DND-41 (cell line): Measurements from ENCODE around the gene MBD4.
"Not testable (repeated sequence)": the region's sequence is repeated elsewhere in the genome, so short reads cannot be mapped to it uniquely, and the experiment has no call there.

Experiments used
- ATAC-seq: fragments of 200-7000 bp; cut with Tn5 transposase; 3 replicates; pipeline ENCODE4 v1.9.1; 2021; ENCODE audit warnings: low read depth; ENCODE audit not compliant: insufficient read depth
- DNase-seq: peaks from one replicate; pipeline ENCODE4 v3.0.0-alpha.2; 2020
- H2AFZ ChIP-seq: 2 replicates; pipeline ENCODE4 v1.6.0; 2012; ENCODE audit warnings: low read depth, low read length
- H3K27ac ChIP-seq: 2 replicates; pipeline ENCODE4 v1.5.1; 2012; ENCODE audit warnings: low read length, inconsistent platforms
- H3K27me3 ChIP-seq: fragments of 200-600 bp; sonication (generic); 2 replicates; pipeline ENCODE4 v1.6.0; 2012; ENCODE audit warnings: low read length, mild to moderate bottlenecking, inconsistent platforms; ENCODE audit not compliant: insufficient read depth, poor library complexity
- H3K36me3 ChIP-seq: 2 replicates; pipeline ENCODE4 v1.5.1; 2012; ENCODE audit warnings: low read length, inconsistent platforms; ENCODE audit not compliant: insufficient read depth
- H3K4me1 ChIP-seq: 2 replicates; pipeline ENCODE4 v1.5.1; 2012; ENCODE audit warnings: mild to moderate bottlenecking, low read length; ENCODE audit not compliant: insufficient read depth
- H3K4me2 ChIP-seq: 2 replicates; pipeline ENCODE4 v1.6.0; 2012; ENCODE audit warnings: mild to moderate bottlenecking, moderate library complexity, low read length, inconsistent platforms; ENCODE audit not compliant: insufficient read depth
- H3K4me3 ChIP-seq, 2 experiments: fragments of 200-600 bp in 1 of 2; shearing (Covaris generic) in 1 of 2; 2 replicates each; pipeline ENCODE4 v1.5.1; 2012 to 2016; ENCODE audit warnings: inconsistent platforms in 2 of 2, low read length in 2 of 2, mild to moderate bottlenecking in 2 of 2, low read depth in 1 of 2, moderate library complexity in 1 of 2
- H3K79me2 ChIP-seq: 2 replicates; pipeline ENCODE4 v1.6.0; 2012; ENCODE audit warnings: low read length, inconsistent platforms; ENCODE audit not compliant: insufficient read depth
- H3K9ac ChIP-seq: 2 replicates; pipeline ENCODE4 v1.6.0; 2012; ENCODE audit warnings: low read depth, mild to moderate bottlenecking, inconsistent platforms, low read length, moderate library complexity
- H3K9me3 ChIP-seq: 2 replicates; pipeline ENCODE4 v1.5.1; 2012; ENCODE audit warnings: low read length, moderate library complexity, mild to moderate bottlenecking, inconsistent platforms; ENCODE audit not compliant: insufficient read depth, severe bottlenecking
- H4K20me1 ChIP-seq: 2 replicates; pipeline ENCODE4 v1.6.0; 2012; ENCODE audit warnings: low read length; ENCODE audit not compliant: insufficient read depth
- CTCF ChIP-seq: IDR thresholded peaks from 2 replicates; pipeline ENCODE4 v1.5.1; 2012; ENCODE audit warnings: borderline replicate concordance, low read length, moderate library complexity, mild to moderate bottlenecking; ENCODE audit not compliant: poor library complexity, severe bottlenecking; ENCODE audit errors: extremely low read depth
- EZH2 ChIP-seq: IDR thresholded peaks from 3 replicates; pipeline ENCODE4 v1.6.1; 2012; ENCODE audit warnings: borderline replicate concordance, low read depth, mild to moderate bottlenecking, moderate library complexity, low read length, inconsistent platforms; ENCODE audit not compliant: severe bottlenecking

MBD4 gene

GRCh38 chr3:129413687-129414506 lies 25.9 kb downstream of the MBD4 start:
- no peak overlapping the region for H2AFZ ChIP-seq
- ATAC-seq = no peak
- no peaks in the 10 kb centered on the region for H3K4me1 ChIP-seq
- no peaks in the 10 kb centered on the region for H3K79me2 ChIP-seq
- H3K4me2 ChIP-seq = no peak overlapping the region
- no peak overlapping the region for H3K4me3 ChIP-seq
- H3K27ac ChIP-seq = no peak overlapping the region
- H3K27me3 ChIP-seq = no peaks in the 10 kb centered on the region
- TF ChIP-seq EZH2 = no peak
- TF ChIP-seq CTCF = no peak
- no peak for DNase-seq
- H3K36me3 ChIP-seq = no peaks in the 10 kb centered on the region
- no peaks in the 10 kb centered on the region for H3K9me3 ChIP-seq
- no peak overlapping the region for H3K9ac ChIP-seq
- no peaks in the 10 kb centered on the region for H4K20me1 ChIP-seq

DNA sequence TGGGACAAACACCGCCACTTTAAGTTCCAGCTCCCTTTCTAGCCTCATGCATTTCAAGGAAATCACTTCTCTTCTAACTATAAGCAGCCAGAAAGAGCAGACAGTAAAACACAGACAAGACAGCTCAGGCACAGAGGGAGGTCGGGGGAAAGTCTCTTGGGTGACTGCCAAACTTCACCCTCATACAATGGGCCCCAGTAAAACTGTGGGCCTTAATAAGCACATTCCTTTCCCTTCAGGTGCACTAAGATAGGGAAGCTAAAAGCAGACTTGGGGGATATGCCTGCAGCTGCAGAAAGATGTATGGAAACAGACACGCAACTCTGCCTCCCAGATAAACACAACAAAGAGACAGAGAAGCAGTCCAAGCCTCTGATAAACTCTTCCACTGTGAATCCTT lies 26.5 kb downstream of the MBD4 start:
- H3K27me3 ChIP-seq, H3K4me1 ChIP-seq, H3K79me2 ChIP-seq, H3K36me3 ChIP-seq, H3K4me3 ChIP-seq, DNase-seq, H3K27ac ChIP-seq, H4K20me1 ChIP-seq, H3K9me3 ChIP-seq, H3K4me2 ChIP-seq, ATAC-seq, H2AFZ ChIP-seq, H3K9ac ChIP-seq: not testable (repeated sequence)

- Histone ChIP-seq H3K4me1 (no peaks in the 10 kb centered on the region), H3K36me3 (no peaks in the 10 kb centered on the region), H3K27me3 (no peaks in the 10 kb centered on the region), H3K4me2 (no peak overlapping the region), H3K27ac (no peak overlapping the region), H2AFZ (no peak overlapping the region), H3K9me3 (no peaks in the 10 kb centered on the region), H3K4me3 (no peak overlapping the region), H3K9ac (no peak overlapping the region), H4K20me1 (no peaks in the 10 kb centered on the region), H3K79me2 (no peaks in the 10 kb centered on the region)
- no peak for DNase-seq
- no peak for ATAC-seq
- TF ChIP-seq EZH2 (no peak), CTCF (no peak)
Observed at GRCh38 chr3:129412542-129413198, 27.1 kb downstream of the MBD4 start.

GRCh38 chr3:129410971-129411370 lies 28.8 kb downstream of the MBD4 start:
- Histone ChIP-seq H3K27me3 (no peaks in the 10 kb centered on the region), H3K4me2 (no peak overlapping the region), H3K9me3 (no peaks in the 10 kb centered on the region), H3K27ac (no peak overlapping the region), H3K79me2 (no peaks in the 10 kb centered on the region), H3K36me3 (no peaks in the 10 kb centered on the region), H2AFZ (no peak overlapping the region), H3K9ac (no peak overlapping the region), H3K4me3 (no peak overlapping the region), H3K4me1 (no peaks in the 10 kb centered on the region), H4K20me1 (no peaks in the 10 kb centered on the region)
- no peak for ATAC-seq
- TF ChIP-seq EZH2 = no peak
- no peak for TF ChIP-seq CTCF
- DNase-seq = no peak
